CD4-positive, alpha-beta T cell treated with Interleukin-21 for 1 hour (primary cell): ENCODE results near the gene C19orf33.
A peak's percentile ranks its signal among the peaks of the same experiment; 100 is the strongest.
"Not testable (repeated sequence)": the region's sequence is repeated elsewhere in the genome, so short reads cannot be mapped to it uniquely, and the experiment has no call there.

Experiments
- DNase-seq: peaks from one replicate; pipeline ENCODE4 v3.0.0-alpha.2; 2020

The C19orf33 gene

DNA sequence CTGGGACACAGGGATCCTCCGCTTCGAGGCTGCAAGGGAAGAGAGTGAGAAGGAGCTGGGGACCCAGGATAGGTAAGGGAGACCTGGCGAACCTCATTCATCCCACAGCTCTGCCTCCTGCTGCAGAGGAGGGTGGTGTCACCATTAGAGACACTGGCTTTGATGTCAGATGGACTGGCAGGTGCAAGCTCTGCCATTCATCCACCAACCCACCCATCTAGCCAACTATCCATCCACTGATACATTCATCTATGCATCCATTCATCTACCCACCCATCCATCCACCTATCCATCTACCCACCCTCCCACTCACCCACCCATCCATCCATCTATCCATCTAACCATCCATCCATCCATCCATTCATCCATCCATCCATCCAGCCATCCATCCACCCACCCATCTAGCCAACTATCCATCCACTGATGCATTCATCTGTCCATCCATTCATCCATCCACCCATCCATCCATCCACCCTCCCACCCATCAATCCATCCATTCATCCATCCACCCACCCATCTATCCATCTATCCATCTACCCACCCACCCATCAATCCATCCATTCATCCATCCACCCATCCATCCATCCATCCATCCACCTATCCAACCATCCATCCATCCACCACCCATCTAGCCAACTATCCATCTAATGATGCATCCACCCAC is 5.7 kb downstream of the C19orf33 start:
- no peak for DNase-seq

DNA sequence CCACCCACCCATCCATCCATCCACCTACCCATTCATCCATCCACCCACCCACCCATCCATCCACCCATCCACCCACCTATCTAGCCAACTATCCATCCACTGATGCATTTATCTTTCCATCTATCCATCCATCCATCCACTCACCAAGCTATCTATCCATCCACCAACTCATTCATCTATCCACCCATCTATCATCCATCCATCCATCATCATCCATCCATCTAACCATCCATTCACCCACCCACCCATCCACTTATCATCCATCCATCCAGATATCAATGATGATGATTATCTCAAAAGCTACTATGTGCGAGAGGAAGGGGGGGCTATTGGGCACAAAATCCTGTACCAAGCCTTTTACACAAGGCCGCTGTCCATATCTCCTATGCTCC is 6.2 kb downstream of the C19orf33 start:
- no peak for DNase-seq

DNA sequence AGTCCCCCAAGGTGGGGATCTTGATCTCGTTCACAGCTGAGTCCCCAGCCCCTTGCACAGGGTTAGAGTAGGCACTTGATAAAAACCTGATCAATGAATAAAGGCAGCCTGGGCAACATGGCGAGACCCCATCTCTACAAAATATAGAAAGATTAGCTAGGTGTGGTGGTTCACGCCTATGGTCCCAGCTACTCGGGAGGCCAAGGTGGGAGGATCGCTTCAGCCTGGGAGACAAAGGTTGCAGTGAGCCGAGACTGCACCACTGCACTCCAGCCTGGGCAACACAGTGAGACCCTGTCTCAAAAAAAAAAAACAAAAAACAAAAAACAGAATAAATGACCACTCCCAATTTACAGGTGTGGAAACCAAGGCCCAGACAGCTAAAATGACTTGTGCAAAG is 6.9 kb downstream of the C19orf33 start:
- DNase-seq: no peak

DNA sequence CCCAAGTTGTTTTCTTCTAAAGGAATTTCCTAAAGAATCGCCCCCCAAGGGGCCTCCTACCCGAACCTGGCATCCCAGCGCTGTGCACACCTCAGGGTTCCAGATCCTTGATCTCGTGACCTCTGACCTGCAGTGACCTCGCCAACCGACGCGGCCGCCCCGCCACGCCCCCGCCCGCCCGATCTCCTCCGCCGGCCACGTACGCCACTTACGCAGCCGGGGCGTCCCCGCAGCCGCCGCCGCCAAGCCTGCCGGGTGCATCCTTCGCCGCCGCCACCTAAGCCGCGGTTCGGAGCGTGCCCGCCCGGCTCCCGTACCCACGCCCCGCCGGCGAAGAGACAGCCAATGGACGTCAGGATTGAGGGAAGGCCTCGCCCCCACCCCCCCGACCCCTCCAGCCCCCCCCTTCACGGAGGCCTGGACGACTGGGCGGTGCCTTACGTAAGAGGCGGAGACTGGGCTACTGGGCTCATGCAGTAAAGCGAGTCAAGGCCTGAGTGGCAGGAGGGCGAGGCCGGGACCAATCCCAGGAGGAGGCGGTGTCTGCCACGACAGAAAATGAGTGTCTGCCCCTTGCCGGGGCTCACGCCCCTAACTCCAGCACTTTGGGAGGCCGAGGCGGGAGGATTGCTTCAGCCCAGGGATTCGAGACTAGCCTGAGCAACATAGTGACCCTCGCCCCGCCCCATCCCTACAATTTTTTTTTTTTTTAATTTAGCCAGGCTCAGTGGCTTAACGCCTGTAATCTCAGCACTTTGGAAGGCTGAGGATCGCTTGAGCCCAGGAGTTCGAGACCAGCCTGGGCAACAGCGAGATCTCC is 11.8 kb downstream of the C19orf33 start, which contains the start of gene YIF1B:
TSS of gene YIF1B (minus strand) at position 291 of the 820 bp plus-strand sequence. CDS start at position 261, 30 bp downstream.
- DNase-seq: peak; percentile 97

DNA sequence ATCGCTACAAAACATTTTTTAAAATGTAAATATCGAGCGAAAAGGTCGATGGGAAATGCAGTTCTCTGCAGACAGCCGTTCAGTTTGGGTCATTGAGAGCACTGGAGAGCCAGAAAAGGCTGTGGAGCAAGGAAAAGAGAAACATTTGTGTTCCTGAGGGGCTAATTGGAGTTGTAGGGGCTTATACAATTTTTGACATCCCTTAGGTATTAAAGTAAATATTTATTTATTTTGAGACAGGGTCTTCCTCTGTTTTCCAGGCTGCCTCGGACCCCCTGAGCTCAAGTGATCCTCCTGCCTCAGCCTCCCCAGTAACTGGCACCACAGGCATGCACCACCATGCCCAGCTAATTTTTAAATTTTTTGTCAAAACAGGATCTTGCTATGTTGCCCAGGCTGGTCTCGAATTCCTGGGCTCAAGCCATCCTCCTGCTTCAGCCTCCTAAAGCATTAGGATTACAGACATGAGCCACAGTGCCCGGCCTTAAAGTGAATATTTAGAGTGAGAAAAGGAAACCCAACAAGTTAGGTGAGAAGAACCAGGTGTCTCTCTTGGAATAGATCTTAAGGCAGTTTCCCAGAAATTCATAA is 12.5 kb downstream of the C19orf33 start:
- no peak for DNase-seq

DNA sequence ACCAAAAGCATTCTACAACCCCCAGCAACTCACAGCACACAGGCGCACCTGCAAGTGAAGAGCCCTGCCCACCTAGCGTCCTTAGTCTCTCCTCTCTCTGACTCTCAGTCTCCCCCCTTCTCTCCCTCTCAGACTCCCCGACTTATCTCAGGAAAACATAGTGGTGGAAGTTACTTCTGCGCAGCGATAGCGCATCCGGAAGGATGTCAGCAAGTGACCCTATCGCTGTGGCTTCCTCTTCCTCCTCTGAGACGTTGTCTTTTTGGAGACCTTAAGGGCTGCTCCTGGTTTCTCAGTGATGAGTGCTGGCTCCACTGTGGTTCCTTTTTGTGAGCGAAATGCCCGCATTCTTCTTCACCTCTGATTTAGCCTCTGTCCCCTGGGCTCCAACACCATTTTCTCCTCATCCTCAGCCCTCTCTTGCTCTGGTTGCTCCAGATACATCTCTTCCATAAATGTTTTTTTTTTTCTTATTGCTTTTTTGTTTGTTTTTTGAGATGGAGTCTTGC is 13.1 kb downstream of the C19orf33 start:
- DNase-seq: peak; percentile 47

DNA sequence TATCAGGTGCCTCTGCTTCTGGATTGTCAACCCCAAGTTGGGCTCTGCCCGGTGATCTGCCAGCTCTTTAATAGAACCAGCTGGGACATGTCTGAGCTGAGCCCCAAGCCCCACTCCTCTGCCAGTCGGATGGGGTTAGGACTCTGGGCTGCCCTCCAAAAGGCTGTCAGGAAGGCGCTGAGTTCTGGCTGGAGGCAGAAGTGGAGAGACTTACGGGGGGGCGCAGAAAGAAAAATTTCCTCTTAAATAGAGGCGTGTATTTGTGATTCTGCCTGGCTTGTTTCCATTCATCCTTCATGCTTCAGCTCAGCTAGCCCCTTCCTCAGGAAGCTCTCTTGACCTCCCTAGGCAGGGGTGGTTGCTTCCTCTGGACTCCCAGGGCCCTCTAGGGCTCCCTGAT is 14.6 kb downstream of the C19orf33 start:
- no peak for DNase-seq

DNA sequence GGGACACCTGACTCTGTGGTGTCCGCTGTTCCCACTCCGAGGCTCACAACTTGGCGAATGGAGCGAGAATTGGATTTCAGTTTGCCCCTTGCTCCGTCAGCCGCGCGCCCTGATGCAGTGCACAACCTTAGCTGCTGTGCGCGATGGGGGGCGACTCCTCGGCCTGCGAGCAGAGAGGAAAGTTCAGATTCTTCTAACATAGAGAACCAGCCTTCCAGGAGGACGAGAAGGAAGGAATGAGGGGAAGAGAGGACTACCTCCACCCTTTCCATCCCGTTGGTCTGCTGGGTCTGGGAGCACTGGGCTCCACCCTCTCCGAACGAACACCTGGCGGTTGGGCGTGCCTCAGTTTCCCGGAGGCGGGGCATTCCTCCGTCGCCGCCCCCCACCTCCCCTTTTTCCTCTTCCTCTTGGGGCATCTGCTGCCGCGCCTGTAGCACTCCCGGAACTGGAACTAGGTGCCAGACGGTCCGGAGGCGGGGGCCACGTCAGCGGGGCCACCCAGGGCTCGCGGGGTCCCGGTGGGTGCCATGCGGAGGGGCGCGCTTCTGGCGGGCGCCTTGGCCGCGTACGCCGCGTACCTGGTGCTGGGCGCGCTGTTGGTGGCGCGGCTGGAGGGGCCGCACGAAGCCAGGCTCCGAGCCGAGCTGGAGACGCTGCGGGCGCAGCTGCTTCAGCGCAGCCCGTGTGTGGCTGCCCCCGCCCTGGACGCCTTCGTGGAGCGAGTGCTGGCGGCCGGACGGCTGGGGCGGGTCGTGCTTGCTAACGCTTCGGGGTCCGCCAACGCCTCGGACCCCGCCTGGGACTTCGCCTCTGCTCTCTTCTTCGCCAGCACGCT is 15.6 kb downstream of the C19orf33 start, which contains the start of gene KCNK6:
TSS of gene KCNK6 (plus strand) at position 425 of the 838 bp plus-strand sequence. CDS start at position 531, 106 bp downstream.
- DNase-seq: peak; percentile 53

DNA sequence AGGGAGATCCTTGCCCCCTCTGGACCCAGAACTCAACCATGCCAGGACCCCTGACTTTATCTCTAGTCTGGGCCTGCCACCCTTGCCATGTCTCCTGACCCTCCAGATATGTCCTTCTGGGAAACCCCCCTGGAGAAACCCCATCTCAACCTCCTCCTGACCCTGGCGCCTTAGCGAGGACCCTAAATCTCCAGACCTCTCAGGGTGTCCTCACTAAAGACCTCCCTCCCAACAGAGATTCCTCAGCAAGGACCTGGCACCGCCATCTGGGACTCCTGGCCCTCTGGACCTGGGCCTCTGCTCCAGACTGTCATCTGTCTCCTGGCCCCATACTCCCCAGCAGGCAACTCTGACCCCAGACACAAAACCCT is 16.9 kb downstream of the C19orf33 start:
- DNase-seq: no peak

DNA sequence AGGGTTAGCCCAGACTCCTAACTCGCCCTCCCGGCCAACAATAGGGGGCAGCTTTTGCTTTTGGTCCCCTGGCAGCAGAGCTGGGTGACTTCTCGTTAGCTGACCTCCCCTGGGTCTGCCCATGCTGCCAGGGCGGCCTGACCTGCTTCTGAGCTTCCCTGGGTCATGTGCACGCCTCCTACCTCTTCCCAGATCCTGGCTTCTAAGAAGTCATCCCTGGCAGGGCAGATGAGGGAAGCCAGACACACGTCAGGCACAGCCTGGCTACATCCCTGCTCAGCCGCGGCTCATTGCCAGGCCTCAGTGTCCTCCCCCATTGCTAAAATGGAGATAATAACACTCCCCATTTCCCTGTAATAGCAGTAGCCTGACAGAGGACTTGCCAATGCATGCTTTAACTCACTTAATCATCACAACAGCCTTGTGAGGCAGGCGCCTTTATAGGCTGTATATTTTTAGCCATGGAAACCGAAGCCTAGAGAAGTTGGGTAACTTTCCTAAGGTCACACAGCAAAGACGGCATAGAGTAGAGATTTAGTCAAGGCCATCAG is 17.7 kb downstream of the C19orf33 start:
- no peak for DNase-seq

DNA sequence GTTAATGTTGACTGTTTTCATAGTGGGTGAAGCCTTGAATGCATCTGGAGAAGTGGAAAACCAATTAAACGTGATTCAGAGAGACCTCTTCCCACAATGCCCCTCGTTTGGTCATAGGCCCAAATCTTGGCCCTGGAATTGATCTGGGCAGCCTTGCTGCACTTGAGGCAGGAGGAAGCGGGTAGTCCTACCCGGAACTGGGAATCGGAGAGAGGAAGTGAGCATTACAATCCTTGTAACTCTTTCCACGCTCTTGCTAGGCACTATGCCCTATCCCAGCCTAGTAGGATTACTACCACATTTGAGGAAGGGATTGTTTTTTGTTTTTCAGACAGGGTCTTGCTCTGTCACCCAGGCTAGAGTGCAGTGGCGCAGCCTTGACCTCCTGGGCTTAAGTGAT is 19.2 kb downstream of the C19orf33 start:
- DNase-seq: no peak

DNA sequence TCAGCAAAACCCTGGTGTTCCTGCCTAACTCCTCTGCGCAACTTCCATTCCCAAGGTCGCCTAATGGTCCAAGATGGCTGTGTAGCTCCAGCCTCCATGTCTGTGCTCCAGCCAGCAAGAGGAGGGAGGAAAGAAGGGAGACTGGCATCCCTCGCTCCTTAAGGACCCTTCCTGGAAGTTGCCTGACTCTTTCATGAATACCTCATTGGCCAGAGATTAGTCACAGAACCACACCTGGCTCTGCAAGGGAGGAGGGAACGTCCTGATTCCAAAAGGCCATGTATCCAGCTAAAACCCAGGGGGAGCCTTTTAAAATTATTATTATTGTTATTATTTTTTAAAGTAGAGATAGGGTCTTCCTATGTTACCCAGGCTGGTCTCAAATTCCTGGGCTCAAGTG is 20.4 kb downstream of the C19orf33 start:
- no peak for DNase-seq

DNA sequence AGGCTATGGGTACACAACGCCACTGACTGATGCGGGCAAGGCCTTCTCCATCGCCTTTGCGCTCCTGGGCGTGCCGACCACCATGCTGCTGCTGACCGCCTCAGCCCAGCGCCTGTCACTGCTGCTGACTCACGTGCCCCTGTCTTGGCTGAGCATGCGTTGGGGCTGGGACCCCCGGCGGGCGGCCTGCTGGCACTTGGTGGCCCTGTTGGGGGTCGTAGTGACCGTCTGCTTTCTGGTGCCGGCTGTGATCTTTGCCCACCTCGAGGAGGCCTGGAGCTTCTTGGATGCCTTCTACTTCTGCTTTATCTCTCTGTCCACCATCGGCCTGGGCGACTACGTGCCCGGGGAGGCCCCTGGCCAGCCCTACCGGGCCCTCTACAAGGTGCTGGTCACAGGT is 22.5 kb downstream of the C19orf33 start:
- DNase-seq: no peak

DNA sequence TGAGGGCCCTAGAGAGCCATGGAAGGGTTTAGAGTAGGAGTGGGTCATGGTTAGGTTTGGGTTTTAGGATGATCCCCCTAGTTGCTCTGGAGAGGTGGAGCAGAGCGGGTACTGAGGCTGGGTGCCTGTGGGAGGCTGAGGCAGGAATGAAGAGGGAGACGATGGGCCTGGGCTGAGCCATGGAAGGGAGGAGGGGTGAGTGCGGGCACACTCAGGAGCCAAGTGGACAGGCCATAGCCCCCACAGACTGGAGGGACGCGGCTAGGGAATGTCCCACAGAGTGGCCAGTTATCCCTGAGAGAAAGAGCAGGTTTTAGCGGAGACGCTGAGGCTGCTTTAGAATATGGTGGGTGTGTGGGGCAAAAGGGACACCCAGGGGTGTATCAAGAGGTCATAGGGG is 25.6 kb downstream of the C19orf33 start:
- DNase-seq: no peak

DNA sequence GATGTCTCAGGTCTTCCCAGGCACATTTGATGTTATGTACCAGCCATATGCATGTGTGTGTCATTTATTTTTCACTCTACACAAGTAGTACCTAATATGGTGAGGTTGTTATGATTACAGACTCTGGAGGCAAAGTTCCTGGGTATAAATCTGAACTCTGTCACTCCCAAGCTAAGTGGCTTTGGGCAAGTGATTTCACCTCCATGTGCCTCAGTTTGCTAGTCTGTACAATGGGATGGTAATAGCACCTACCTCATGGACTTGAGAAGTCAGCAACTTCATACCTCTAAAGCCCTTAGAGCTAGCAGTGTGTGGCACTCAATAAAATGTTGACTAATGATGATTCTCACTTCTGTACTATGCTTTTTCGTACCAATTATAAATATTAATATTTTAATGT is 27.7 kb downstream of the C19orf33 start:
- no peak for DNase-seq

DNA sequence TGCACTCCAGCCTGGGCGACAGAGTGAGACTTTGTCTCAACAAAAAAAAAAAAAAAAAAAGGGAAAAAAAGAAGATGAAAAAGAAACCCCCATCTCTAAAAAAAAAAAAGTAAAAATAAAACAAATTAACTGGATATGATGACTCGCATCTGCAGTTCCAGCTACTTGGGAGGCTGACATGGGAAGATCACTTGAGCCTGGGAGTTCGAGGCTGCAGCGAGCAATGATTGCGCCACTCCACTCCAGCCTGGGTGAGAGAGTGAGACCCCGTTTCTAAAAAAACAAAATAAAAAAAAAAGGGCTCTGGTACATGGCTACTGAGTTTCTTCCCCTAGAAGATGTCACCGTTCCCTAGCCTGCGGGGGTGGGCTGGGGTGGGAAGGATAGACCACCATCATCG is 29.2 kb downstream of the C19orf33 start:
- DNase-seq: no peak

DNA sequence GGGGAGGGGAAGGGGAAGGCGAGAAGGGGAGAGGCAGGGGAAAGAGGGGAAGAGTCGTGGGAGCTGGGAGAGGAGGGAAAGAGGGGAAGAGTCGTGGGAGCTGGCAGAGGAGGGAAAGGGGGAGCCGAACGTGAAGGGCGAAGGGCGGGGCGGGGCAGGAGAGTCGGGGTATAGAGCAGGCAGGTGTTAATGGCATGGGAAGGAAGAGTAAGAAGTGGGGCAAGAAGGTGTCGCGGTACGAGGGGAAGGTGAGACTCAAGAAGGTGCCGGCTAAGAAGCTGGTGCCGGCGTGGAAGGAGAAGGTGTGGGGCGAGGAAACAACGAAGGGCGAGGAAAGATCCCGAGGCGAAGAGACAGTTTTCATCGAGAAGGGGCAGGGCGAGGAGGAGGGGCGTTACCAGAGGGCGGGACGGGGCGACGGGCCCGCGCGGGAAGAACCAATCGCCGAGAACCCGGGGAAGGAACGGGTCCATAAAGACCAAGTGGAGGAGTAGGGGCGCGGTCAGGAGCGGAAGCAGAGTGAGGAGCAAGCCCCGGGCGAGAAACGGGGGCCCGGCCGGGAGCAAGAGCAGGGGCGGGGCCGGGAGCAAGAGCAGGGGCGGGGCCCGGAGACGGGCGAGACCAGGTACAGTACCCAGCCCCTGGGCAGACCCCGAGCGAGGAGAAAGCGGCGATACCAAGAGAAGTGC is 32.0 kb downstream of the C19orf33 start:
- peak; percentile 96 for DNase-seq

DNA sequence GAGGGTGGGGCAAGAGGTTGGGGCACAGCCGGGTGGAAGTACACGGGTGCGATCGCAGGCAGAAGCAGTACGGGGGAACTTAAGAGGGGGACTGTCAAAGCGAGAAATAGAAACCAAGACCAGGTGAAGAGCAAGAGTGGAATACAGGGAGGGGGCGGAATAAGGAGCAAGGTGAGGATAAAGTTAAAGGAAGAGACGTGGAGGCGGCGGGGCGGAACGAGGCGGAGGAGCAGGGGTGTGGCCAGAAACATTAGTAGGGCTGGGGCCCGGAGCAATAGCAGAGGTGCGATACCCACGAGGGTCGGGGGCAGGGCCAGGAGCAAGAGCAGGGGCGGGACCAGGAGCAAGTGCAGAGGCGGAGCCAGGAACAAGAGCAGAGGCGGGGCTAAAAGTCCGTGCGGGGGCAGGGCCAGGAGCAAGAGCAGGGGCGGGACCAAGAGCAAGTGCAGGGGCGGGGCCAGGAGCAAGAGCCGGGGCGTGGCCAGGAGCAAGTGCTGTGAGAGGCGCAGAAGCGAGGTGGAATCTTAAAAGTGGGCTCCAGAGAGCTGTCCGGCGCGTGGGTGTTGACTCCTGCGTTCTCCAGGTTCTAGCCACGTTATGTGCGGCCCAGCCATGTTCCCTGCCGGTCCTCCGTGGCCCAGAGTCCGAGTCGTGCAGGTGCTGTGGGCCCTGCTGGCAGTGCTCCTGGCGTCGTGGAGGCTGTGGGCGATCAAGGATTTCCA is 32.7 kb downstream of the C19orf33 start:
- DNase-seq: peak; percentile 97

DNA sequence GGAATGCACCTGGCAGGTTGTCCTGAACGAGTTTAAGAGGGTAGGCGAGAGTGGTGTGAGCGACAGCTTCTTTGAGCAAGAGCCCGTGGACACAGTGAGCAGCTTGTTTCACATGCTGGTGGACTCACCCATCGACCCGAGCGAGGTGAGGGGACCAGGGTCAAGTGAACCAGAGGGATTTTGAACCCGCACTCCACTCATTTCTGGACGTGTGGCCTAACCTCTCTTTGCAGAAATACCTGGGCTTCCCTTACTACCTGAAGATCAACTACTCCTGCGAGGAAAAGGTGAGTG is 33.3 kb downstream of the C19orf33 start:
- no peak for DNase-seq

DNA sequence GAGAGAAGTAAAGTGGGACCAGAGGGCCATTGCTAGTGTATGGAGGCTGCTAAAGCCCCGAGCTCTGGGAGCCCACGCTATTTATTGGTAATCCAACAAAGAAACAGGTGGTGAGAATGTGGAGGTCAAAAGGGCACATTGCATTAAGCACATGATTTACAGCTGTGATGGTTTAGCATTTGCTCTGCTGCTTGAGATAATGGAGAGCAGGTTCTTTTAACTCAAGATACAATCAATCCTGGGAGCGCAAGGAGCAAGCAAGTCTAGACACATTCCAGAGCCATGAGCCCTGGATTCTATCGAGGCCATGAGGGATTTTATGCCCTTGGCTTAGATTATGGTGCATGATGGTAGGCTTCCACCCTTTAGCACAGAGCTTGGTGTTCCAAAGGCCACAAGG is 35.0 kb downstream of the C19orf33 start:
- not testable (repeated sequence) for DNase-seq

DNA sequence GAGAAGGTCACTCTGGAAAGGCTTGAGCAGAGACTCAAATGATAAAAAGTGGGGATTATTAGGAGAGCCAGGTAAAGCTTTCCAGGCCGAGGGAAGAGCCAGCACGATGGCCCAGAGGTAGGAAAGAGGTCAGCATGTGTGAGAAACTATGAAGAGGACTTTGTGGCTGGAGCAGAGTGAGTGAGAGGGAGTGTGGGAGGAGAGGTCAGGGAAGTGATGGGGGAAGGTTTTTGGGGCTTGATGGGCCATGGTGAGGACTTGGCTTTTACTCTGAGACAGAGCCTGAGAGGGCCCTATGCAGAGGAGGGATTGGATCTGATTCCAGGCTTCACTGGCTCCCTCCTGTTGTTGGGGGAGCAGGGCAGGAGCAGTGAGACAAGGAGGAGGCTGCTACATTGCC is 36.9 kb downstream of the C19orf33 start:
- no peak for DNase-seq
